SH-SY5Y (cell line): ENCODE results near the gene UBE2E1.

Experiments
- GATA2 ChIP-seq: IDR thresholded peaks from 2 replicates; pipeline ENCODE4 v1.6.1; 2011; ENCODE audit warnings: mild to moderate bottlenecking, low read depth, low read length
- GATA3 ChIP-seq: IDR thresholded peaks from 2 replicates; pipeline ENCODE4 v1.6.1; 2011; ENCODE audit warnings: low read depth, mild to moderate bottlenecking, low read length, moderate library complexity

Gene UBE2E1

DNA sequence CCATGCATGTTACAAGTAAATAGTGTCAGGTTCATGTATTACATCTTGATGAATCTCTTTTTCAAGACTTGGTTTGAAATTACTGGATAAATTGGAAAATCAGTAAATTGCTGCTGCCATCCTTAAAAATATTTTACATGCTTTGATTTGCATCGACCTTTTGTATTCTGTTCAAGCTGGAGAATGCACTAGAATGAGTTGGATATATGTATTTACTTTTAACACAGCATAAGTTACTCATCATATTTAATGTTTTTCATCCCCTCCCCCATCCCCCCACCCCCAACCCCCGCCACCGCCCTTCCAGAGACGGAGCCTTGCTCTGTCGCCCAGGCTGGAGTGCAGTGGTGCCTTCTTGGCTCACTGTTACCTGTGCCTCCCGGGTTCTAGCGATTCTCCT lies 16.8 kb downstream of the UBE2E1 start:
- TF ChIP-seq GATA3 (no peak), GATA2 (no peak)

DNA sequence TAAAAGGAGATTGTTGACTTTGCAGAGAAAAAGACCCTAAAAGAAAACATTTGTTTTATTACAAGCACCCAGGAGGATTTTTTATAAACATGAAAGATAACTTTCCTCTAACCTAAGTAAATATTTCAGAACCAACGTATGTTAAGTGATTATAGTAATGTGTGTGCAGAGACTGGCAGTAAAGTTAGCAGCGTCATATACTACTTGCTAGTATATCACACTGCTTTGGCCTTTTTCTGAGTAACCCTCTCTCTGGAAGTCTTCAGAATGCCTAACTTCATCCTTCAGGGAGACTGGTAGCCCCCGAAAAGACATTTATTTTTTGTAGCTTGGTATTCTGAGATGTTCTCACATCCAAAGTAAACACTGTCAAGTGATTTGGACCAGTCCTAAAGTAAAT lies 17.9 kb downstream of the UBE2E1 start:
- TF ChIP-seq GATA2 (no peak), GATA3 (no peak)

DNA sequence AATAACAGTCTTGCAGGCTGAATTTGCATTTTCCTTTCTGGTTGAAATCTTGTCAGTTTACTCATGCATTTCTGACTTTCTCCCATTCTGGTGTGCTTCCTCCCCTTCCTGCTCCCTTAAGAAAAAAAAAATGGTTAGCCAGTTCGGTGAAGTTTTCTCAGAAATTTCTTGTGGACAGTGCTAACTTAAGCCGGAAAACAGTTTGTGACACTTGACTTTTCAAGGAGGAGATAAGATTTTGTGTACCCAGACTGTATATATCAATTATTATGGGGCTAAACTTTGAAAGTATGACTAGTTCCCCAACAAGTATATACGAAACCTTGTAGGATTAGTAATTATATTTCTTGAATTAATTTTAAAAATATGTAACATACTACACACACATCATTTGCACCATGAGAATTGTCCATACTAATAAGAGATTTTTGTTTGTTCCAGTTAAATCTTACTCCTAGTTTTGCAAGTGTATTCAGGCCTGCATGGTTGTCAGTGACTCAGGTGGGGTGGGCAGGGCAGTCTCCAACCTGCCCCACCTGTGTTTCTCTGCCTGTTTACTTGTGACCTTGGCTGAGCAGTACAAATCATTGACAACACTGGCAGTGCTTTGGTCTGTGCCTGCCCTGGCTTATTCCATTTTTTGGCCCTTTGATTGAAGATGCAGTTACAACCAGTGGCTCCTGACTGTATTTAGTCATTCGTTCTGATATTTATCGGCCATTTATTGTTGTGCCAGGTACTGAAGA lies 19.1 kb downstream of the UBE2E1 start:
- TF ChIP-seq GATA2 (no peak), GATA3 (no peak)

DNA sequence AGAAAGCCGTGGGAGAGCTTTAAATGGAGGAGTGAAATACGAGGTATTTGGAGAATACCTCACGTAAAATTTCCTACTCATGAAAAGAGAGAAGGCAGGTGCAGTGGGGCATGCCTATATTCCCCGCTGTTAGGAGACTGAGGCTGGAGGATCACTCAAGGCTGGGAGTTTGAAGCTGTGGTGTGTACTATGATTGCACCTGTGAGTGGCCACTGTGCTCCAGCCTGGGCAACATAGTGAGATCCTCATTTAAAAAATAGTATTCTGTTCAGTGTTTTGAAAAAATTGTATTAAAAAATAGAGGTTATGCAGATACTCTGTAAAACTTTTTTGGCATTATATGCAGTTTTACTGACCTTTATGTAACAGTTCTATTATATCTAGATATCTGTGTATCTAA lies 20.0 kb downstream of the UBE2E1 start:
- no peak for TF ChIP-seq GATA3

DNA sequence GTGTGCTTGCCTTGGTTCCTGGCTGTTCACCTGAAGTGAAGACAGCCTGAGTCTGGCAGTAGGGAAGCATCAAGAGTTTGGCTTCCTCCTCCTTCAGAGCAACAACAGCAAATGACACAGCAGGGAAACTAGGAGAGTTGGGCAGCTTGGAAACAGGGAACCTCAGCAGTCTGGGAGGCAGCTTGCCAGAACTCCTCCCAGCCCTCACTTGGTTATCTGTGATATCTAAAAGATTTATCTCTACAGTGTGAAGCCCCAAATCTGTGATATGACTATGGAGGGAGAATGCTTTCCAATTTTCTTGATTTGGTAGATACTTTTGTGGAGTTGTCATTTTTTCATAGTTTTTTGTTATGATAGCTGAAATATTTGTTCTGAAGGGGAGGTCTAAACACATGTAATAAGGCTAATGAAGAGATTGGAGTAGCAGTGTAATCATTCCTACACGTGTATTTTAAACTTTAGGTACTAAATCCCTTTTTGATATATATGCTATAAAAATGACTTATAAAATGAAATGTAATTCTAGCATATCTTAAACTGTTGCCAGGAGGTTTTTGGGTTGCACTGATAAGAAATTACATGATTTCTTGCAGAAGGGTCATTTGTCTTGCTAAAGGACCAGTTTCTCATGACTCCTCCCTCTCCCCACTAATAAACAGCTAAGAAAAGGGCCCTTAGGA lies 20.8 kb downstream of the UBE2E1 start:
- peak; percentile 51 for TF ChIP-seq GATA3
- TF ChIP-seq GATA2 = peak; percentile 62

DNA sequence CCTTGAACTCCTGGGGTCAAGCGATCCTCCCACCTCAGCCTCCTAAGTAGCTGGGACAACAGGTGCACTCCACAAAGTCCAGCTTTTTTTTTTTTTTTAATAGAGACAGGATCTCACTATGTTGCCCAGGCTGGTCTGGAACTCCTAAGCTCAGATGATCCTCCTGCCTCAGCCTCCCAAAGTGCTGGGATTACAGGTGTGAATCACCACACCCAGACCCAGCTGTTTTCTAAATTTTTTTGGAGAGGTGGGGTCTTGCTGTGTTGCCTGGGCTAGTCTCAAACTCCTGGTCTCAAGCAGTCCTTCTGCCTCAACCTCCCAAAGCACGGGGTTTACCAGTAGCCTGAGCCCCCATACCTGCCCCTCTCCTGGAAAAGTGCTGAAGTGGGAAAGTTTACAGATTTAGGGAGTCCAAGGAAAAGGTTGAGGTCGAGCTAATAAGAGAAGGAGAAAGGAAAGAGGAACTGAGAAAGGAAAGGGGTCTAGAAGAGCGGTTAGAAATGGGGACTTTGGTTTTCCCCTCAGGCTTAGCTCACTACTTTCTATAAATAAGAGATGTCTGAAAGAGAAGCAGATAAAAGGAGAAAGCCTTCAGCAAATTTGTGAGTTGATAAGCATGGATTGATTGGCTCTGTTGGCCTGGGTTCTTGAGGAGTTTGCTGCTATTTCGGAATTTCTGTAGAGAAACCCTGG lies 23.6 kb downstream of the UBE2E1 start:
- no peak for TF ChIP-seq GATA3
- TF ChIP-seq GATA2 = no peak

GRCh38 chr3:23830869-23831484 lies 25.2 kb downstream of the UBE2E1 start:
- TF ChIP-seq GATA3 = no peak
- no peak for TF ChIP-seq GATA2

- TF ChIP-seq GATA2 = no peak
Observed at GRCh38 chr3:23831517-23832394, 26.0 kb downstream of the UBE2E1 start.

- no peak for TF ChIP-seq GATA3
- TF ChIP-seq GATA2 = no peak
Observed at GRCh38 chr3:23832523-23832922, 26.8 kb downstream of the UBE2E1 start.

GRCh38 chr3:23834082-23834870 lies 28.5 kb downstream of the UBE2E1 start:
- no peak for TF ChIP-seq GATA3
- TF ChIP-seq GATA2 = no peak

- TF ChIP-seq GATA2 = no peak
- TF ChIP-seq GATA3 = no peak
Observed at GRCh38 chr3:23835087-23835486, 29.3 kb downstream of the UBE2E1 start.

DNA sequence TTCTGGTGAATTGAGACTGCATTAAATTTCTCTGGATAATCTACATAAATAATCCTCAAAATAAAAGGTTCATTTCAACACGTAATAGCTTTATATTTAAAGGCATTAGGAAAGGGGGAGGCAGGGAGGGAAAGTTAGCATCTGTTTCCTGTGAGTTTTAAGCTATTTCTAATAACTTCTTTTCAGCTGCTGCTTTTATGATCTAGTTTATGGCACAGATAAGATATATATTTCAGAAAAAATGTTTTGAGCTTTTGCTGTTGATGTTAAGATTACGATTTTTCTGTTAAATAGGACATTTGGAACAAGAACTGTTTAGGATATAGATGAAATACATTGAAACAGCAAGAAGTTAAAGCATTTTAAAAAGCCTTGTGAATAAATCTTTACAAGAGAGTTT lies 30.0 kb downstream of the UBE2E1 start:
- TF ChIP-seq GATA2 (no peak), GATA3 (no peak)

DNA sequence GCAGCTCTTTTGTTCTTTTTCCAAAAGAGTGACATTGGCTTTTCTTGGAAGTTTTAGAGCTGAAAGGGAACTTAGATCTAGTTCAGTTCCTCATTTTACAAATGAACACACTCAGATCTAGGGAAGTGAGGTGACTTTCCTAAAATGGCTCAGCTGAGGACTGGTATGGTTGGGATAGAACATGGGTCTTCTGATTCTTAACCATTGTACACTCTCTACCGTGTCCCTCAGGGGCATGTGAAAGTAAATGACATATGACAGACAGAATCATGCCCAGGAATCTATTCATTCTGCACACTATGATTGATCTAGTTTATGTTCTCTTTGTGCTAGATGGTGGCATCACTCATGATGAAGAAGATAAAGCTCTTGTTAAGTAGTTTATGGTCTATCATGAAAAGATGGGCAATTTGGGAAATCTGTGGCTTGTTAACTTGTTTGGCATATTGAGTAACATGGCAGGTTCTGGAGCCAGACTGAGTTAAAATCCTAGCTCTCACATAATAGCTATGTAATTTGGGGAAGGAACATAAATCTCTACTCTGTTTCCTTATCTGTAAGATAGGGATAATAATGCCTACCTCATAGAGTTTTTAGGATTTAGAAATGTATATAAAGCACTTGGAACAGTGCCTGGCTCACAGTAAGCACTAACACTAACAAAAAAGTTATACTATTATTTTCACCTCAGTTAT lies 30.9 kb downstream of the UBE2E1 start:
- TF ChIP-seq GATA3 (peak; percentile 65; the same call in 1 of the 2 replicates), GATA2 (peak; percentile 75; the same call in 1 of the 2 replicates)
